Sigmoid colon (tissue), 4 donors: ENCODE measurements around the gene HNRNPAB.

ENCODE experiments used
- EP300 ChIP-seq, 4 donors: sonication (generic); formaldehyde crosslinking; IDR thresholded peaks; one replicate each; pipeline ENCODE4 v1.6.1; 2017; ENCODE audit warnings: antibody characterized with exemption in 4 of 4
- POLR2A ChIP-seq, 2 donors: fragments of 450-650 bp; IDR thresholded peaks; one replicate each; pipeline ENCODE4 v1.6.1; 2016; ENCODE audit warnings: antibody characterized with exemption in 2 of 2, mild to moderate bottlenecking in 2 of 2, moderate library complexity in 2 of 2
- POLR2AphosphoS5 ChIP-seq, 4 donors: sonication (generic); formaldehyde crosslinking; IDR thresholded peaks; one replicate each; pipeline ENCODE4 v1.6.1; 2017; ENCODE audit warnings: antibody characterized with exemption in 4 of 4
- TF ChIP-seq, protein P1 (sequence below), 4 experiments: fragments of 450-650 bp in 3 of 4; fragments of 200-600 bp in 1 of 4; IDR thresholded peaks; one replicate each; pipeline ENCODE4 v1.5.1; 2016 to 2019; ENCODE audit warnings: antibody characterized with exemption in 4 of 4, mild to moderate bottlenecking in 3 of 4, moderate library complexity in 2 of 4

DNA sequence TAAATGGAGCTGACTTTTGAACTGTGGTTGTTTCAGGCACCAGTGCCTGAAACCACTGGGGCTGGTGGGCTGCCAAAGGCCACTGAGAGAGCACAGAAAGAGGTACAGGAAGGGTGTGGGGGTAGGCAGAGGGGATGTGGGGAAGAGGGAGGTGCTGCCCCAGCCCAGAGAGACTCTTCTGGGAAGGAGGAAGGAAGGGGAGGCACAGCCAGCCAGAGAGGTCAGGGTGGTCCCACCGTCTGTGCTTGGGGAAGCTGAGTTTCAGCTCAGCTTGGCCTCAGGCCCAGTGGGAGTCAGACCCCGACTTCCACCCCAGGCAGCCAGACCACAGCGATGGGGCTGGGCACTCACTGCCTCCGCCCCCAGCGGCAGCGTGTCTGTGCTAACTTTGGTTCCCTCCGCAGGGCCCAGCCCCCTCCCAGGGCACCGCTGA is 36.9 kb downstream of the HNRNPAB start:
- TF ChIP-seq POLR2A (IDR thresholded peaks at IDR 0.05) (no peak), EP300 (IDR thresholded peaks at IDR 0.05) (no peak), POLR2AphosphoS5 (IDR thresholded peaks at IDR 0.05) (no peak)
- TF ChIP-seq, protein P1, sequence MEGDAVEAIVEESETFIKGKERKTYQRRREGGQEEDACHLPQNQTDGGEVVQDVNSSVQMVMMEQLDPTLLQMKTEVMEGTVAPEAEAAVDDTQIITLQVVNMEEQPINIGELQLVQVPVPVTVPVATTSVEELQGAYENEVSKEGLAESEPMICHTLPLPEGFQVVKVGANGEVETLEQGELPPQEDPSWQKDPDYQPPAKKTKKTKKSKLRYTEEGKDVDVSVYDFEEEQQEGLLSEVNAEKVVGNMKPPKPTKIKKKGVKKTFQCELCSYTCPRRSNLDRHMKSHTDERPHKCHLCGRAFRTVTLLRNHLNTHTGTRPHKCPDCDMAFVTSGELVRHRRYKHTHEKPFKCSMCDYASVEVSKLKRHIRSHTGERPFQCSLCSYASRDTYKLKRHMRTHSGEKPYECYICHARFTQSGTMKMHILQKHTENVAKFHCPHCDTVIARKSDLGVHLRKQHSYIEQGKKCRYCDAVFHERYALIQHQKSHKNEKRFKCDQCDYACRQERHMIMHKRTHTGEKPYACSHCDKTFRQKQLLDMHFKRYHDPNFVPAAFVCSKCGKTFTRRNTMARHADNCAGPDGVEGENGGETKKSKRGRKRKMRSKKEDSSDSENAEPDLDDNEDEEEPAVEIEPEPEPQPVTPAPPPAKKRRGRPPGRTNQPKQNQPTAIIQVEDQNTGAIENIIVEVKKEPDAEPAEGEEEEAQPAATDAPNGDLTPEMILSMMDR (IDR thresholded peaks at IDR 0.05): no peak
